ENCODE measurements around the gene TMEM250.
A peak's percentile ranks its signal among the peaks of the same experiment; 100 is the strongest.

TMEM250 gene

GRCh38 chr9:136140966-136141365 is 22.3 kb upstream of the TMEM250 start:
- H3K27ac ChIP-seq = no peak overlapping the region
- TF ChIP-seq ZFX (IDR thresholded peaks at IDR 0.05) = no peak
- TF ChIP-seq, protein P1, sequence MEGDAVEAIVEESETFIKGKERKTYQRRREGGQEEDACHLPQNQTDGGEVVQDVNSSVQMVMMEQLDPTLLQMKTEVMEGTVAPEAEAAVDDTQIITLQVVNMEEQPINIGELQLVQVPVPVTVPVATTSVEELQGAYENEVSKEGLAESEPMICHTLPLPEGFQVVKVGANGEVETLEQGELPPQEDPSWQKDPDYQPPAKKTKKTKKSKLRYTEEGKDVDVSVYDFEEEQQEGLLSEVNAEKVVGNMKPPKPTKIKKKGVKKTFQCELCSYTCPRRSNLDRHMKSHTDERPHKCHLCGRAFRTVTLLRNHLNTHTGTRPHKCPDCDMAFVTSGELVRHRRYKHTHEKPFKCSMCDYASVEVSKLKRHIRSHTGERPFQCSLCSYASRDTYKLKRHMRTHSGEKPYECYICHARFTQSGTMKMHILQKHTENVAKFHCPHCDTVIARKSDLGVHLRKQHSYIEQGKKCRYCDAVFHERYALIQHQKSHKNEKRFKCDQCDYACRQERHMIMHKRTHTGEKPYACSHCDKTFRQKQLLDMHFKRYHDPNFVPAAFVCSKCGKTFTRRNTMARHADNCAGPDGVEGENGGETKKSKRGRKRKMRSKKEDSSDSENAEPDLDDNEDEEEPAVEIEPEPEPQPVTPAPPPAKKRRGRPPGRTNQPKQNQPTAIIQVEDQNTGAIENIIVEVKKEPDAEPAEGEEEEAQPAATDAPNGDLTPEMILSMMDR (conservative IDR thresholded peaks at IDR 0.05) = no peak

- H3K27ac ChIP-seq = no peak overlapping the region
- no peak for TF ChIP-seq ZFX (IDR thresholded peaks at IDR 0.05)
These were observed 21.4 kb upstream of the TMEM250 start for GRCh38 chr9:136140046-136140445.

- TF ChIP-seq, protein P1 (conservative IDR thresholded peaks at IDR 0.05) = peak; percentile 55
- TF ChIP-seq ZFX (IDR thresholded peaks at IDR 0.05) = no peak
- H3K27ac ChIP-seq = no peak overlapping the region
These were observed 19.9 kb upstream of the TMEM250 start for GRCh38 chr9:136138566-136138965.

GRCh38 chr9:136137321-136138265 is 18.9 kb upstream of the TMEM250 start:
- H3K27ac ChIP-seq = no peak overlapping the region
- TF ChIP-seq, protein P1 (conservative IDR thresholded peaks at IDR 0.05) = no peak
- TF ChIP-seq ZFX (IDR thresholded peaks at IDR 0.05) = no peak

DNA sequence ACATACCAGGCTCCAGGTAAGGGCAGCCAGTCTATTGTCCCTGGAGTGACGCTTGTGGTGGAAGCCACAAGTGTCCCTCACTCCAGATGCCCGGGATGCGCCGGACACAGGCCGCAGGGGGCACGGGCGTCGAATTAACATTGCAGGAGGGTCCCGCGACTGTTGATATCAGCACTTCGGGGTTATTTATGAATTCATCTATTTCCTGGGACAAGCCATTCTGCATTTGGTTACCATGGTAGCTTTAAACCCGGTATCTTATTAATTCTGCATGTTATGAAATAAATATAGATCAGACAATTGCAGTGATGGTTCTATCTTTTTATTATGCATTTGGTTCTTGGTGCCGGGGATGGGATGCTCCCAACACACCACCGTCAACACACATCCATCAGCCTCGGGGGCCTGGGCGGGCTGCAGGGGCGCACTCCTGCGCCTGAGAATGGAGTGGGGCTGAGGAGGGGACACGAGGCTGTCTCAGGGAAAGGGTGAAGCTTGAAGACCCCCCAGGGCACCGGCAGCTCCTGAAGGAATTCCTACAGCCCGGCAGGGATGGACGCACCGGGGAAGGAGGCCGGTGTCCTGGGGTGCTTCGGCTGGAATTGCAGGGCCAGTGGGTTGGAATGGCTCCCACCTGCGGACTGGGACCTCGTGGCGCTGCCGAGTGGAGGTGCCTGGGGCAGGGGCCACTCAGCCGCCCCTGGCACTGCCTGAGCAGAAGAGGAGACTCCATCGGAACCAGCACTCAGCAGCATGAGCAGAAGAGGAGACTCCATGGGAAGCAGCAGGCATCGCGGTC is 17.7 kb upstream of the TMEM250 start:
- TF ChIP-seq, protein P1 (conservative IDR thresholded peaks at IDR 0.05) = no peak
- no peak for TF ChIP-seq ZFX (IDR thresholded peaks at IDR 0.05)
- H3K27ac ChIP-seq = no peak overlapping the region

DNA sequence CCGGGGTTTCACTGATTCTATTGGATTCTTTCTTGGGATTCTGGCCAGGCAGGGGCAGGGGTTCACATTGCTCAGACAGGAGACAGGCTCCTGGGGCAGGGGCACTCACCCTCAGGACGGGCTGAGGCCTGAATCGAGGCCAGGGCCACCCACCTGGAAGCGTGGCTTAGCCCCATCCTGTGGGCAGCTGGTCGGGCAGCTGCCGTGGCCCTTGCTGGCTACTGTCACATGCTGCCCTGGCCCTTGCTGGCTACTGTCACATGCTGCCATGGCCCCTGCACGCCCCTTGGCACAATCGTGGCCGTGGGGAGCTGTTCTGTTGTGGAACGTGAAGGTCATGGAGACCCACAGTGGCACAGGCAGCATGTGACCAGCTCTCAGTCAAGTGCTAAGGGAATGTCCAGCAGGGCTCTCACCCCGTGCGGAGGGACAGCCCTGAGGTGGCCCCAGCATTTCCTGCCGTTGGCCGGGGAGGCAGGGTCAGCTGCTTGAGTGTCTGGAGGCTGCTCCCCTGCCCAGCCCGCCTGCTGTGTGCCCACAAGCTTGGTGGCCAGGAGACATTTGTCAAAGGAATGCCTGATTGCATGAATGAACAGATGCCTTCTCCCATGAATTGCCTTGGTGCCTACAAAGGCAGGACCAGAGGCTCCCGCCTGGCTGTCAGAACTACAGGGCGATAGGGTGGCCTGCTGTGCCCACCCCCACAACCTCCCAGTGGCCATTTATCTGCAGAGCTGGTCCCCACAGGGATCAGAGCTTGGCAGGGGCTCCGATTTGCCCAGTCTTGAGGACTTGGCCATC is 16.9 kb upstream of the TMEM250 start:
- no peak for TF ChIP-seq ZFX (IDR thresholded peaks at IDR 0.05)
- TF ChIP-seq, protein P1 (conservative IDR thresholded peaks at IDR 0.05) = no peak

DNA sequence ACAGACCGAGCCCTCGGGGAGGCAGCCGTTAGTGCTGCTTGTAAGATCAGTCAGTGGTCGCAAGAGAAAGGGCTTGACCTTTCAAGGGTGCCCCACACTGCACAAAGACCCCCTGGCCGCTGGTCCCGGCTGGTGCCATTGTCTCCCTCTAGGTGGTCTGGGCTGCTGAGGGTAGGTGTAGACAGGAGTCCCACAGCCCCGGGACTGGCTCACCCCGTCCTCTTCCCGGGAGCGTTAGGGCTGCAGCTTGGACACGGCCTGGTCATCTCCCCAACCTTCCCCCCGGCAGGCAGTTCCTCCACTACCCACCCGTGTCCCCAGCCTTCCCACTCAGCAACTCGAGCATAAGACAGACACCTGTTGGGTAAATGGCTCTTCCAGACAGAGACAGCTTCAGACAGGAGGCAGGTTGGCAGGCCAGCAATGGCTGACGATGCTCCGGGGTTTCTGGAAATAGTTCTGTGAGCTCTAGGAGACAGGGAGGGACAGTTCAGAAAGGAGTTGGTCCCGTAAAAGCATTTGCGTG is 15.3 kb upstream of the TMEM250 start:
- TF ChIP-seq, protein P1 (conservative IDR thresholded peaks at IDR 0.05) = no peak
- TF ChIP-seq ZFX (IDR thresholded peaks at IDR 0.05) = no peak
- H3K27ac ChIP-seq = no peak overlapping the region

More for the DNA sequence above, 16.9 kb upstream of the TMEM250 start:
- H3K27ac ChIP-seq = no peak overlapping the region
